GM13976 (cell line): ENCODE measurements around the gene DIS3L2.

ENCODE experiments used
- DNase-seq: peaks from one replicate; pipeline ENCODE4 v3.0.0; 2012; ENCODE audit warnings: low spot score
- CTCF ChIP-seq: IDR thresholded peaks from 2 replicates; pipeline ENCODE4 v1.5.1; 2012; ENCODE audit warnings: borderline replicate concordance, mild to moderate bottlenecking; ENCODE audit not compliant: insufficient read depth; ENCODE audit errors: extremely low read depth, missing control alignments, control extremely low read depth
- in situ Hi-C: fragments of 300-500 bp; cut with MboI; formaldehyde crosslinking; loops from one replicate; pipeline ENCODE4 v1.12.0; 2022; ENCODE audit warnings: low sequenced_read_pairs, mixed read lengths, inconsistent platforms; ENCODE audit not compliant: unreplicated experiment

The DIS3L2 gene

GRCh38 chr2:232276084-232276732 lies 314.7 kb downstream of the DIS3L2 start:
- in situ Hi-C loops: no loop called here
- no peak for TF ChIP-seq CTCF
- no peak for DNase-seq

- in situ Hi-C loops: no loop called here
- DNase-seq: no peak
- TF ChIP-seq CTCF: no peak
Measured at GRCh38 chr2:232276733-232277313, 315.3 kb downstream of the DIS3L2 start.

- in situ Hi-C loops: no loop called here
- DNase-seq: no peak
- TF ChIP-seq CTCF: no peak
Measured at GRCh38 chr2:232278534-232278933, 317.0 kb downstream of the DIS3L2 start.

GRCh38 chr2:232280341-232280740 lies 318.8 kb downstream of the DIS3L2 start:
- DNase-seq: no peak
- in situ Hi-C loops: no loop called here
- TF ChIP-seq CTCF: no peak

- no peak for TF ChIP-seq CTCF
Measured at GRCh38 chr2:232281858-232282507, 320.5 kb downstream of the DIS3L2 start.

GRCh38 chr2:232282508-232283055 lies 321.1 kb downstream of the DIS3L2 start:
- in situ Hi-C loops: no loop called here
- no peak for DNase-seq

More at GRCh38 chr2:232281858-232282507, 320.5 kb downstream of the DIS3L2 start:
- in situ Hi-C loops: no loop called here
- no peak for DNase-seq

More at GRCh38 chr2:232282508-232283055, 321.1 kb downstream of the DIS3L2 start:
- TF ChIP-seq CTCF: no peak
